HG03432 (cell line): ENCODE data around the gene YPEL3.
"Not testable (repeated sequence)": the region's sequence is repeated elsewhere in the genome, so short reads cannot be mapped to it uniquely, and the experiment has no call there.

ENCODE experiments used
- ATAC-seq: cut with Tn5 transposase; IDR thresholded peaks from one replicate; pipeline ENCODE4 v1.9.1; 2021; ENCODE audit warnings: mild to moderate bottlenecking, moderate library complexity; ENCODE audit not compliant: unreplicated experiment

The YPEL3 gene

GRCh38 chr16:30096105-30096861, at the start of gene YPEL3:
TSS of gene YPEL3 (minus strand) at chr16:30096213. CDS start at chr16:30095482, 731 bp downstream.
- peak; percentile 40 for ATAC-seq

- ATAC-seq: no peak
Observed at GRCh38 chr16:30145657-30146056, 49.6 kb upstream of the YPEL3 start.

GRCh38 chr16:30144917-30145316, 48.9 kb upstream of the YPEL3 start:
- ATAC-seq: no peak

GRCh38 chr16:30144017-30144416, 48.0 kb upstream of the YPEL3 start:
- no peak for ATAC-seq

- no peak for ATAC-seq
Observed at GRCh38 chr16:30143347-30143702, 47.3 kb upstream of the YPEL3 start.

GRCh38 chr16:30142672-30143346, 46.8 kb upstream of the YPEL3 start:
- ATAC-seq: no peak

- ATAC-seq: no peak
Observed at GRCh38 chr16:30141750-30142149, 45.7 kb upstream of the YPEL3 start.

- ATAC-seq: no peak
Observed at GRCh38 chr16:30139583-30140481, 43.8 kb upstream of the YPEL3 start.

- no peak for ATAC-seq
Observed at GRCh38 chr16:30137897-30138296, 41.9 kb upstream of the YPEL3 start.

GRCh38 chr16:30136971-30137605, 41.1 kb upstream of the YPEL3 start:
- no peak for ATAC-seq

- ATAC-seq: no peak
Observed at GRCh38 chr16:30132591-30132990, 36.6 kb upstream of the YPEL3 start.

GRCh38 chr16:30131869-30132475, 36.0 kb upstream of the YPEL3 start:
- no peak for ATAC-seq

- ATAC-seq: no peak
Observed at GRCh38 chr16:30127993-30128392, 32.0 kb upstream of the YPEL3 start.

GRCh38 chr16:30125690-30126089, 29.7 kb upstream of the YPEL3 start:
- ATAC-seq: not testable (repeated sequence)

GRCh38 chr16:30124985-30125379, 29.0 kb upstream of the YPEL3 start:
- ATAC-seq: no peak

GRCh38 chr16:30122604-30123160, 26.7 kb upstream of the YPEL3 start:
- no peak for ATAC-seq

- ATAC-seq: no peak
Observed at GRCh38 chr16:30121741-30122571, 25.9 kb upstream of the YPEL3 start.

GRCh38 chr16:30120340-30121105, 24.5 kb upstream of the YPEL3 start:
- no peak for ATAC-seq

- no peak for ATAC-seq
Observed at GRCh38 chr16:30119428-30119827, 23.4 kb upstream of the YPEL3 start.
